Neural cell (in vitro differentiated cells): ENCODE data around the gene SYCP2.

Experiments
- CTCF ChIP-seq: fragments of 450-650 bp; IDR thresholded peaks from 2 replicates; pipeline ENCODE4 v1.5.1; 2014; ENCODE audit warnings: antibody characterized with exemption, mild to moderate bottlenecking, moderate library complexity; ENCODE audit not compliant: poor library complexity, severe bottlenecking
- EP300 ChIP-seq: fragments of 450-650 bp; conservative IDR thresholded peaks from 2 replicates; pipeline ENCODE4 v1.6.1; 2014; ENCODE audit warnings: antibody characterized with exemption, mild to moderate bottlenecking, moderate library complexity; ENCODE audit not compliant: poor library complexity, severe bottlenecking
- EZH2 ChIP-seq: fragments of 200-600, 300-800 bp; shearing (Covaris generic), sonication (generic); IDR thresholded peaks from 2 replicates; pipeline ENCODE4 v1.6.1; 2014; ENCODE audit warnings: antibody characterized with exemption, low read length, borderline replicate concordance, mild to moderate bottlenecking; ENCODE audit not compliant: insufficient read depth, poor library complexity, severe bottlenecking
- MXI1 ChIP-seq: fragments of 450-650 bp; conservative IDR thresholded peaks from 2 replicates; pipeline ENCODE4 v1.6.1; 2014; ENCODE audit warnings: antibody characterized with exemption, mild to moderate bottlenecking; ENCODE audit not compliant: poor library complexity, severe bottlenecking
- POLR2AphosphoS5 ChIP-seq: IDR thresholded peaks from 2 replicates; pipeline ENCODE4 v1.6.1; 2012
- RAD21 ChIP-seq: fragments of 450-650 bp; conservative IDR thresholded peaks from 2 replicates; pipeline ENCODE4 v1.6.1; 2014; ENCODE audit warnings: antibody characterized with exemption, mild to moderate bottlenecking, moderate library complexity

GRCh38 chr20:59933296-59933848 lies at the start of gene SYCP2:
- TF ChIP-seq EZH2 (no peak), CTCF (no peak), POLR2AphosphoS5 (no peak), MXI1 (no peak), EP300 (no peak), RAD21 (no peak)
